ENCODE results near the gene EEF2K. TPM values are rescaled to one million over a fixed set of nuclear protein-coding genes. Genes with fewer than 3 reads are reported as not detected.

EEF2K gene
- polyA plus RNA-seq, 3 donors from 2014 or later: 1.1 to 3.2 TPM; not detected in 1

Other genes with a start within 250 kb of the EEF2K start
- gene PDZD9, start 205.2 kb upstream of the EEF2K start, polyA plus RNA-seq: not detected
- gene MOSMO, start 198.2 kb upstream of the EEF2K start, polyA plus RNA-seq: 1 to 10 TPM; 1.7 to 3.7 (median 3.2) TPM
- not detected for gene VWA3A, start 113.7 kb upstream of the EEF2K start, polyA plus RNA-seq
- gene SDR42E2, start 43.8 kb upstream of the EEF2K start, polyA plus RNA-seq: under 1 TPM in 2 of 3 donors, not detected in 1; 0.47 to 0.51 TPM
- gene POLR3E, start 91.1 kb downstream of the EEF2K start, polyA plus RNA-seq: 10 to 100 TPM in 1 of 3 donors, 1 to 10 TPM in 2; 2.9 to 21.5 (median 6.9) TPM
- 10 to 100 TPM in 2 of 3 donors, 1 to 10 TPM in 1; 9.6 to 21.7 (median 11.3) TPM for gene CDR2, start 168.3 kb downstream of the EEF2K start, polyA plus RNA-seq

Data from immature natural killer cell (primary cell).